Astrocyte of the cerebellum (primary cell): ENCODE results near the gene DDIT3.

ENCODE experiments used
- DNase-seq: peaks from one replicate; pipeline ENCODE4 v3.0.0-alpha.2; 2011; ENCODE audit warnings: low read depth
- H3K4me3 ChIP-seq: 2 replicates; pipeline ENCODE4 v1.5.1; 2011; ENCODE audit warnings: mild to moderate bottlenecking, low read depth, low read length, moderate library complexity
- in situ Hi-C: cut with HindIII; loops from 2 replicates; pipeline ENCODE4 v1.10.0; 2017; ENCODE audit warnings: low sequenced_read_pairs
- TF ChIP-seq, protein P1 (sequence below): IDR thresholded peaks from 2 replicates; pipeline ENCODE4 v1.5.1; 2012; ENCODE audit warnings: low read length, low read depth, moderate library complexity, mild to moderate bottlenecking; ENCODE audit errors: missing control alignments

The DDIT3 gene

GRCh38 chr12:57476162-57476992, 43.9 kb downstream of the DDIT3 start:
- H3K4me3 ChIP-seq: peak overlapping the region; percentile 15
- in situ Hi-C loops: no loop called here
- no peak for DNase-seq
- TF ChIP-seq, protein P1, sequence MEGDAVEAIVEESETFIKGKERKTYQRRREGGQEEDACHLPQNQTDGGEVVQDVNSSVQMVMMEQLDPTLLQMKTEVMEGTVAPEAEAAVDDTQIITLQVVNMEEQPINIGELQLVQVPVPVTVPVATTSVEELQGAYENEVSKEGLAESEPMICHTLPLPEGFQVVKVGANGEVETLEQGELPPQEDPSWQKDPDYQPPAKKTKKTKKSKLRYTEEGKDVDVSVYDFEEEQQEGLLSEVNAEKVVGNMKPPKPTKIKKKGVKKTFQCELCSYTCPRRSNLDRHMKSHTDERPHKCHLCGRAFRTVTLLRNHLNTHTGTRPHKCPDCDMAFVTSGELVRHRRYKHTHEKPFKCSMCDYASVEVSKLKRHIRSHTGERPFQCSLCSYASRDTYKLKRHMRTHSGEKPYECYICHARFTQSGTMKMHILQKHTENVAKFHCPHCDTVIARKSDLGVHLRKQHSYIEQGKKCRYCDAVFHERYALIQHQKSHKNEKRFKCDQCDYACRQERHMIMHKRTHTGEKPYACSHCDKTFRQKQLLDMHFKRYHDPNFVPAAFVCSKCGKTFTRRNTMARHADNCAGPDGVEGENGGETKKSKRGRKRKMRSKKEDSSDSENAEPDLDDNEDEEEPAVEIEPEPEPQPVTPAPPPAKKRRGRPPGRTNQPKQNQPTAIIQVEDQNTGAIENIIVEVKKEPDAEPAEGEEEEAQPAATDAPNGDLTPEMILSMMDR: no peak

DNA sequence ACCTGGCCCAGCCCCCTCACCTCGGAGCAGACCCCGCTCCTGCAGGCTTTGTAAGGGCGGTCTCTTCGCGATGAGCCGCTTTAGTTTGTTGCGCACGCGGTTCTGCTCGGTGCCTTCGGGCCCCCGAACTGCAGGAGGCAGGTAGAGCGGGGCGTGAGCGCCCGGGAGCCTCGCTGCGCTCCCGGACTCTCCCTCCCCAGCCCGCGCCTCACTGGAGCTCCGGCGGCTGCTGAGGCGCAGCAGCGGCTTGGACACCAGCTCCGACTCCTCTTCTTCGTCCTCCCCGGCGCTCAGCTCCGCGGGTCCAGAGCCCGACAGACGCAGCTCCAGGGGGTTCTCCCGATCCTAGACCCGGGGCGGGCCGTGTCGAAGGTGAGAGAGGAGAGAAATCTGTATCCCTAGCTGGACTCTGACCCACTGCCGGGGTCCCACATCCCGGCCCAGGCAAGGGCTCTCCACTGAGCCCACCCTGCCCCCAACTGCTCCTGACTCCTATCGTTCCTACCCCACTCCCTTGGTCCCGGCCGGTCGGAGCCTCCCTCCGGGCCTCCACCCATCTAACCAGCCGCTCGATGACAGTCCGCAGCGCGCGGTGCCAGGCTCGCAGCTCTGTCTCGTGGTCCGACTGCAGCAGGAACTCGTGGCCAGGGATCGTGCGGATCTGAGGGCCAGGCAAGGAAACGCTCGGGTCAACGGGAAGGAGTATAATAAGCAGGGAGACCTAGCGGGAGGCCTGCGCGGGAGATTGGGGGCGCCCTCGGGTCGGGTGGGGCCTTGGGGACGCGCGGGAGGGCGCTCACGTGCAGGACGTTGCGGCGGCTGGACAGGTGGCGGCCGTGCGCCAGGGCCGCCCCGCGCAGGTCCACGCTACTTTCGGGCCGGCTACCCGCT, 44.8 kb downstream of the DDIT3 start:
- in situ Hi-C loops: no loop called here
- peak overlapping the region; percentile 15 for H3K4me3 ChIP-seq

GRCh38 chr12:57474862-57475261, 45.5 kb downstream of the DDIT3 start:
- no peak for DNase-seq
- H3K4me3 ChIP-seq: no peak overlapping the region
- in situ Hi-C loops: loop anchor here (25.0 kb wide), 1 partner anchor 163 kb away; no protein-coding TSS in a partner anchor
- TF ChIP-seq, protein P1: no peak

More for the DNA sequence above, 44.8 kb downstream of the DDIT3 start:
- TF ChIP-seq, protein P1: no peak
- no peak for DNase-seq

GRCh38 chr12:57474430-57474829, 45.9 kb downstream of the DDIT3 start:
- TF ChIP-seq, protein P1: no peak
- DNase-seq: no peak
- in situ Hi-C loops: loop anchor here (25.0 kb wide), 1 partner anchor 162 kb away; no protein-coding TSS in a partner anchor
- H3K4me3 ChIP-seq: no peak overlapping the region

DNA sequence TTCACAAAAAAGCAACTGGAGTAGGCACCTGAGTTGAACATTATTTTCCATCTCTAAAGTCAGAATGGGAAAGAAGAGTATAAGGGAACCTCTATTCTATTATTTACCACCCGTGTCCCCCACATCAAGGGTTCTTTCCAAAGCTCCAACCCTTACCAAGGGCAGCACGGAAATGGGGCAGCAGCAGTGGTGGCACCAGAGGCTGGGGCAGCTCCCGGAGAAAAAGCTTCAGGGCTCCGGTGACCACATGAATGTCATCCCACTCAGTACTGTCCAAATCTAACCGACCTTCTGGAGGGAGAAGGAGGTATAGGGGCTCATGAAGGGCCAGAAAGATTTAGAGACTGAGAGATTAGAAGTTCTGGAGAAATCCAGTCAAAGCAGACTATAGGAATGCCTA, 46.4 kb downstream of the DDIT3 start:
- in situ Hi-C loops: loop anchor here (25.0 kb wide), 1 partner anchor 162 kb away; no protein-coding TSS in a partner anchor
- no peak overlapping the region for H3K4me3 ChIP-seq
- DNase-seq: no peak
- TF ChIP-seq, protein P1: no peak

DNA sequence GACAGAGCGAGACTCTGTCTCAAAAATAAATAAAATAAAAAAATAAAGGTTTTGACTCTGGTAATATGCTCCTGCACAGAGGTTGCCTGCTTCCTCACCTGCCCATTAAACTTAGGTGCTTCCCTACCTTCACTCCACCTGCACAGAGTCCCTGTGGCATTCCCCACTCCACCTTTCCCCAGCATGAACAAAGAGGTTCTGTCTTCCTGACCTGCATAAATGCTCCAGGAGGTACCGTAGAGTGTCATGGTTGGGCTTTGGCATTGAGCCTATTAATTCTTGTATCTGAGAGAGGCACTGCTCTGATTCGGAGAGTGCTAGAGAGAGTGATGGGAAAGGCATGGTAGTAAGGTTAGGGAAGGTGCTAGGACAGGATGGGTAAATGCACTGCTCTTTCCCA, 46.9 kb downstream of the DDIT3 start:
- in situ Hi-C loops: loop anchor here (25.0 kb wide), 1 partner anchor 161 kb away; no protein-coding TSS in a partner anchor
- no peak for DNase-seq
- H3K4me3 ChIP-seq: no peak overlapping the region
- TF ChIP-seq, protein P1: no peak
